ENCODE data around the gene GCLC. TPM values are rescaled to one million over a fixed set of nuclear protein-coding genes. Genes with fewer than 3 reads are reported as not detected.

Gene GCLC
- polyA plus RNA-seq, 1 donor from 2014 or later, result 10.4 TPM

GRCh38 chr6:53581856-53582255 is 37.0 kb upstream of the GCLC start:
- Histone ChIP-seq H3F3A (ENCODE audit: insufficient read depth, low read length, poor library complexity, severe bottlenecking) (no peaks in the 10 kb centered on the region), H2AFZ (ENCODE audit: low read depth, low read length) (no peak overlapping the region), H3K9me3 (ENCODE audit: low read length) (no peaks in the 10 kb centered on the region), H3K27me3 (ENCODE audit: insufficient read depth, low read depth, low read length) (no peaks in the 10 kb centered on the region), H4K20me1 (ENCODE audit: insufficient read depth) (no peaks in the 10 kb centered on the region), H3K79me2 (replicated peaks; ENCODE audit: insufficient read depth, low read length) (no peaks in the 10 kb centered on the region), H3K9me2 (ENCODE audit: insufficient read depth, low read length) (no peaks in the 10 kb centered on the region), H3K9ac (ENCODE audit: low read length) (no peak overlapping the region), H3K4me2 (ENCODE audit: low read length) (no peak overlapping the region), H3K4me3 (ENCODE audit: low read length) (no peak overlapping the region), H3K27ac (ENCODE audit: low read length) (no peak overlapping the region), H3K36me3 (ENCODE audit: insufficient read depth, low read length) (no peaks in the 10 kb centered on the region)
- TF ChIP-seq MXI1 (conservative IDR thresholded peaks at IDR 0.05; ENCODE audit: poor library complexity, severe bottlenecking) (no peak), SMC3 (conservative IDR thresholded peaks at IDR 0.05; ENCODE audit: poor library complexity) (no peak), REST (IDR thresholded peaks at IDR 0.05; ENCODE audit: borderline replicate concordance) (no peak), EZH2 (IDR thresholded peaks at IDR 0.05; ENCODE audit: borderline replicate concordance, insufficient read depth, low read length, poor library complexity, severe bottlenecking) (no peak), EP300 (conservative IDR thresholded peaks at IDR 0.05; ENCODE audit: poor library complexity, severe bottlenecking) (no peak), RAD21 (conservative IDR thresholded peaks at IDR 0.05) (no peak), TAF1 (IDR thresholded peaks at IDR 0.05; ENCODE audit: low read depth) (no peak), POLR2AphosphoS5 (IDR thresholded peaks at IDR 0.05) (no peak), CTCF (IDR thresholded peaks at IDR 0.05; ENCODE audit: poor library complexity, severe bottlenecking) (no peak)

- Histone ChIP-seq H3K79me2 (replicated peaks; ENCODE audit: insufficient read depth, low read length) (no peaks in the 10 kb centered on the region), H4K20me1 (ENCODE audit: insufficient read depth) (no peaks in the 10 kb centered on the region), H3K27ac (ENCODE audit: low read length) (no peak overlapping the region), H3K9ac (ENCODE audit: low read length) (no peak overlapping the region), H3K36me3 (ENCODE audit: insufficient read depth, low read length) (no peaks in the 10 kb centered on the region), H3F3A (ENCODE audit: insufficient read depth, low read length, poor library complexity, severe bottlenecking) (no peaks in the 10 kb centered on the region), H3K9me2 (ENCODE audit: insufficient read depth, low read length) (no peaks in the 10 kb centered on the region), H3K27me3 (ENCODE audit: insufficient read depth, low read depth, low read length) (no peaks in the 10 kb centered on the region), H3K9me3 (ENCODE audit: low read length) (no peaks in the 10 kb centered on the region), H2AFZ (ENCODE audit: low read depth, low read length) (no peak overlapping the region), H3K4me3 (ENCODE audit: low read length) (no peak overlapping the region), H3K4me2 (ENCODE audit: low read length) (no peak overlapping the region)
- TF ChIP-seq EP300 (conservative IDR thresholded peaks at IDR 0.05; ENCODE audit: poor library complexity, severe bottlenecking), result no peak
- no peak for TF ChIP-seq MXI1 (conservative IDR thresholded peaks at IDR 0.05; ENCODE audit: poor library complexity, severe bottlenecking)
- no peak for TF ChIP-seq EZH2 (IDR thresholded peaks at IDR 0.05; ENCODE audit: borderline replicate concordance, insufficient read depth, low read length, poor library complexity, severe bottlenecking)
- TF ChIP-seq TAF1 (IDR thresholded peaks at IDR 0.05; ENCODE audit: low read depth), result no peak
- no peak for TF ChIP-seq POLR2AphosphoS5 (IDR thresholded peaks at IDR 0.05)
- TF ChIP-seq RAD21 (conservative IDR thresholded peaks at IDR 0.05), result no peak
- no peak for TF ChIP-seq SMC3 (conservative IDR thresholded peaks at IDR 0.05; ENCODE audit: poor library complexity)
- TF ChIP-seq REST (IDR thresholded peaks at IDR 0.05; ENCODE audit: borderline replicate concordance), result no peak
- TF ChIP-seq CTCF (IDR thresholded peaks at IDR 0.05; ENCODE audit: poor library complexity, severe bottlenecking), result no peak
These were observed 36.4 kb upstream of the GCLC start for GRCh38 chr6:53581173-53581773.

Data from neural cell (in vitro differentiated cells).